GM18519 (cell line): ENCODE results near the gene CXCL16.

ENCODE experiments used
- ATAC-seq: cut with Tn5 transposase; IDR thresholded peaks from one replicate; pipeline ENCODE4 v1.9.1; 2021; ENCODE audit warnings: mild to moderate bottlenecking, moderate library complexity; ENCODE audit not compliant: unreplicated experiment, low FRiP score

The CXCL16 gene

GRCh38 chr17:4739122-4740024 is at the start of gene CXCL16, which contains the start of gene ZMYND15:
Gene CXCL16 (minus strand): TSS chr17:4739928. CDS start chr17:4739339, 589 bp downstream.
Gene ZMYND15 (plus strand): TSS chr17:4739833. CDS start chr17:4740549, 716 bp downstream.
- ATAC-seq: no peak

GRCh38 chr17:4788807-4789700 is 49.3 kb upstream of the CXCL16 start, which contains the start of gene GLTPD2:
Gene GLTPD2 (plus strand): TSS chr17:4788964. CDS start chr17:4789012, 48 bp downstream.
- ATAC-seq: no peak

- ATAC-seq: no peak
Observed at GRCh38 chr17:4788159-4788806, 48.6 kb upstream of the CXCL16 start.

- ATAC-seq: no peak
Observed at GRCh38 chr17:4786516-4786915, 46.8 kb upstream of the CXCL16 start.

- ATAC-seq: no peak
Observed at GRCh38 chr17:4786106-4786511, 46.4 kb upstream of the CXCL16 start, which contains the start of gene VMO1. Gene VMO1 (minus strand): TSS chr17:4786364. CDS start chr17:4786352, 12 bp downstream.

GRCh38 chr17:4785311-4786105 is 45.8 kb upstream of the CXCL16 start:
- ATAC-seq: no peak

GRCh38 chr17:4782652-4783051 is 42.9 kb upstream of the CXCL16 start:
- no peak for ATAC-seq

GRCh38 chr17:4780325-4780955 is 40.7 kb upstream of the CXCL16 start:
- ATAC-seq: no peak

GRCh38 chr17:4777969-4778760 is 38.4 kb upstream of the CXCL16 start:
- ATAC-seq: no peak

GRCh38 chr17:4772235-4772613 is 32.5 kb upstream of the CXCL16 start:
- ATAC-seq: no peak

GRCh38 chr17:4771519-4772234 is 31.9 kb upstream of the CXCL16 start, which contains the start of gene TM4SF5:
Gene TM4SF5 (plus strand): TSS chr17:4771886. CDS start chr17:4771923, 37 bp downstream.
- ATAC-seq: no peak

GRCh38 chr17:4769628-4770027 is 29.9 kb upstream of the CXCL16 start:
- no peak for ATAC-seq

GRCh38 chr17:4768298-4768697 is 28.6 kb upstream of the CXCL16 start:
- ATAC-seq: no peak

- ATAC-seq: no peak
Observed at GRCh38 chr17:4766723-4767122, 27.0 kb upstream of the CXCL16 start.

GRCh38 chr17:4766201-4766600 is 26.5 kb upstream of the CXCL16 start:
- ATAC-seq: no peak

- no peak for ATAC-seq
Observed at GRCh38 chr17:4764595-4764994, 24.9 kb upstream of the CXCL16 start.

GRCh38 chr17:4759776-4760236 is 20.1 kb upstream of the CXCL16 start:
- ATAC-seq: no peak

GRCh38 chr17:4753392-4753791 is 13.7 kb upstream of the CXCL16 start:
- no peak for ATAC-seq
